Choroid plexus epithelial cell (primary cell): ENCODE data around the gene HAPSTR1.
"Not testable (repeated sequence)": the region's sequence is repeated elsewhere in the genome, so short reads cannot be mapped to it uniquely, and the experiment has no call there.

Experiments used
- DNase-seq: peaks from one replicate; pipeline ENCODE4 v3.0.0-alpha.2; 2010; ENCODE audit warnings: low read depth
- H3K4me3 ChIP-seq: 2 replicates; pipeline ENCODE4 v1.5.1; 2011; ENCODE audit warnings: low read depth, mild to moderate bottlenecking, control low read depth, low read length, moderate library complexity
- CTCF ChIP-seq: conservative IDR thresholded peaks from 2 replicates; pipeline ENCODE4 v1.5.1; 2011; ENCODE audit warnings: low read depth, mild to moderate bottlenecking, control low read depth, inconsistent platforms, low read length, moderate library complexity

HAPSTR1 gene

GRCh38 chr16:9071377-9071776 is 20.1 kb upstream of the HAPSTR1 start:
- no peak overlapping the region for H3K4me3 ChIP-seq
- no peak for TF ChIP-seq CTCF
- DNase-seq: no peak

GRCh38 chr16:9072806-9073341 is 18.6 kb upstream of the HAPSTR1 start:
- TF ChIP-seq CTCF: no peak
- H3K4me3 ChIP-seq: no peak overlapping the region
- DNase-seq: peak; percentile 90

- TF ChIP-seq CTCF: no peak
- H3K4me3 ChIP-seq: no peak overlapping the region
- DNase-seq: no peak
These were observed 16.0 kb upstream of the HAPSTR1 start for GRCh38 chr16:9075299-9076071.

GRCh38 chr16:9077091-9077809 is 14.2 kb upstream of the HAPSTR1 start:
- TF ChIP-seq CTCF: no peak
- no peak overlapping the region for H3K4me3 ChIP-seq
- peak; percentile 64 for DNase-seq

GRCh38 chr16:9078467-9079429 is 12.7 kb upstream of the HAPSTR1 start:
- H3K4me3 ChIP-seq: not testable (repeated sequence)
- DNase-seq: peak; percentile 95

- no peak for DNase-seq
- TF ChIP-seq CTCF: no peak
These were observed 12.0 kb upstream of the HAPSTR1 start for GRCh38 chr16:9079430-9079812.

GRCh38 chr16:9081158-9081557 is 10.3 kb upstream of the HAPSTR1 start:
- H3K4me3 ChIP-seq: no peak overlapping the region
- no peak for TF ChIP-seq CTCF
- DNase-seq: no peak

More at GRCh38 chr16:9079430-9079812, 12.0 kb upstream of the HAPSTR1 start:
- no peak overlapping the region for H3K4me3 ChIP-seq
